ENCODE data around the gene MMP1.

DNA sequence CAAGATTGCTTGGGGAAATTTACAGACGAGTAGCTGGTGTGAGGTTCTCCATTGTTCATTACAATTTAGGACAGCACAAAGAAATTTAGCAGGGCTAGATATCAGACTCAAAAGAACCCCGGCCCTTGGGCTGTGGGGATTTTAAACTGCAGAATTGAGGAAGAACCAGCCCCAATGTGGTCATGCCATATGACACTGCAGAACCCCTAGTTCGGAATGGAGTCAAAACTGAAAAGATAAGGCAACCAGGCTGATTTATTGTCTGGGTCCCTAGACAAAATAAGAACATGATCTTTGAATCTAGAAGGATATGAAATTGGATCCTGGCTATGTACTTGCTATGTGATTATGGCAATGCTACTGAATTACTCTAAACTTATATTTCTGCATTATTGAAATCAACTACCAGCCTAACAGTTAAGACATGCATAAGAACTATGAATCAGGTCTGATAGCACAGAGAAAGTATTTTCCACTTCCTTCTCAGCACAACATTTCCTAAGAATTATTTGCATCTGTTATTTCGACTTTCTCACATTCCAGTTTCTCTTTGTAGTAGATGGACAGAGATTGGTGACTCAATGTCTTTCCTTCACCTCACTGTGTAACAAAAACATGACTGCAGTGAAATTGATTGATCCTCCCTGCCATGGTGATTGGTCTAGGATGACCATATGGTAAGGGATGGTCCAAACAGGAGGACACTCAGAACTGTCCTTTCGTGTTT, 32.2 kb upstream of the MMP1 start:
- TF ChIP-seq TAF1 (IDR thresholded peaks at IDR 0.05; ENCODE audit: borderline replicate concordance, low read depth, low read length) (no peak), POLR2AphosphoS5 (IDR thresholded peaks at IDR 0.05; ENCODE audit: low read depth, low read length) (no peak)

All from GM12892 (cell line).